HG03432 (cell line): ENCODE results near the gene PRRX1.

Experiments used
- ATAC-seq: cut with Tn5 transposase; IDR thresholded peaks from one replicate; pipeline ENCODE4 v1.9.1; 2021; ENCODE audit warnings: mild to moderate bottlenecking, moderate library complexity; ENCODE audit not compliant: unreplicated experiment

PRRX1 gene

GRCh38 chr1:170758992-170759391 is 95.1 kb downstream of the PRRX1 start:
- no peak for ATAC-seq

DNA sequence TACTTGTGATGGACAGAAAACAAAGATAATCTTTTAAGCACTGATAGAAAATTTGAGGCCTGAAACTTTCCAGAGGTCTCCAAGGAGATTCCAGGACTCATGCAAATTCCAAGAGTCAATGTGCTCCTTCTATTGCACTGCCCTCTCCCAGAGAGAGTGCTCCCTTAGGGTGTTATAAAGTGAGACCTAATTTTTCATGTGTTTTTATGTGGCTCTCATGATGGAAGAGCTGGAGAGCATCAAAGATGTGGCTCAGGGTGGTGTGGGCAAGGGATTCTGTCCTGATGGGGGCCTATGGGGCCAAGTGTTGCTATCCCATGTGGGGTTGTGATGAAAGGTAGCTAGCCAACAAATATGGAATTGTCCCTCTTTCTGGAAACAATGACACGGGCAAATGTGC is 101.3 kb downstream of the PRRX1 start:
- no peak for ATAC-seq

DNA sequence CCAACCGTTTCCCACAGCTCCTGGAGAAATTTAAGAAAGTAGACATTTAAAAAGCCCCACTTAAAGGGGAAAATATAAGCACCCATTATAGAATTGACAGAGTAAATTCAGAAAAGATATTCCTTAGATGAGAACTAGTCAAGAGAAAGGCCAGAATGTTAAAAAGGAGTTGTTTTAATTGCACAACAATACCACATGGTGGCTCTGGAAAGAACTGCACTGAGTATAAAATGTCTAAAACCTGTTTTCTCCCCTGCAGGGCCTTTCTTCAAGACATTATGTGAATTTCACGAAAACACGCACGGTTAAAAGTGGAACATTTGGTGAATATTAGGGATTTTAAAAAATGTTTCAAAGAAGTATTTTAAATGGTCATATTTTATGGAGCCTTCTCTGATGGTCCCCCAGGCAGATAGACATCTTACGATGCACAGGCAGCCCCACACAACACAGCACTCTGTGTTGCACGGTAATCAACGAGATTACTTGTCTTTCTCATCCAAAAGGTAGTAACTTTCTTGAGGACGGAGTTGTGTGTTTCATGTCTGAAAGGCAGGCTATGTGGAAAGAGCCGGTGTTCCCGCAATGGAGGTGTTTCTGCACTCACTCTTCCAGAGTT is 101.9 kb downstream of the PRRX1 start:
- ATAC-seq, result no peak

GRCh38 chr1:170768929-170769328 is 105.0 kb downstream of the PRRX1 start:
- ATAC-seq, result no peak

- ATAC-seq, result no peak
These were observed 105.8 kb downstream of the PRRX1 start for GRCh38 chr1:170769691-170770090.

DNA sequence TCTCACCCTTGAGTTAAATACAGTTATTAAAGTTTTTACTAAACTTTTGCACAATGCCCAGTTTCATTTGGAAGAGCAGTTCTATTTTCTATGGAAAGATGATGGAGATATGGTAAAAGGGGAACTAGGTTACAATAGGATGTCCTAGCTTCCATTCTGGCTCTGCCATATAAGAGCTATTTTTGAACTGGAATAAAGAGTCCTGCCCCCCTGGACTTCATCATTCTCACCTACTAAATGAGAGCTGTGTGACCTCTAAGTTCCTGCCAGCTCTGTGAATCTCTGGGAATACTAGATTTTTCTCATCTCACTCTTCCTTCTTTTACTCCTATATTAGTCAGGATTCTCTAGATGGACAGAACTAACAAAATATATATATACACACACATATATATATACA is 106.3 kb downstream of the PRRX1 start:
- ATAC-seq, result no peak

GRCh38 chr1:170776252-170776651 is 112.3 kb downstream of the PRRX1 start:
- no peak for ATAC-seq

- ATAC-seq, result no peak
These were observed 112.8 kb downstream of the PRRX1 start for GRCh38 chr1:170776777-170777176.
